Measurements from ENCODE around the gene NCR1. TPM values are rescaled to one million over a fixed set of nuclear protein-coding genes. Genes with fewer than 3 reads are reported as not detected.
"Not testable (repeated sequence)": the region's sequence is repeated elsewhere in the genome, so short reads cannot be mapped to it uniquely, and the experiment has no call there.

The NCR1 gene
- total RNA-seq, 2 donors from 2014 or later = 0.53 to 4.1 TPM

- ATAC-seq (replicated peaks in 1 of 2); H3K36me3 Mint-ChIP-seq (ENCODE audit: insufficient read depth in 2 of 2); H3K4me1 Mint-ChIP-seq (ENCODE audit: low read depth); H3K4me3 Mint-ChIP-seq; H3K27ac Mint-ChIP-seq; H3K9me3 Mint-ChIP-seq; DNase-seq: not testable (repeated sequence)
- peaks cover 20% of the 10 kb centered on the region for H3K27me3 Mint-ChIP-seq (ENCODE audit: low read depth)
Observed at GRCh38 chr19:54894106-54894505, 11.8 kb upstream of the NCR1 start.

GRCh38 chr19:54896036-54896435, 9.9 kb upstream of the NCR1 start:
- H3K27me3 Mint-ChIP-seq (ENCODE audit: low read depth) = peaks cover 20% of the 10 kb centered on the region
- H3K4me3 Mint-ChIP-seq = no peak overlapping the region
- no peaks in the 10 kb centered on the region for H3K4me1 Mint-ChIP-seq (ENCODE audit: low read depth)
- no peak for DNase-seq
- H3K27ac Mint-ChIP-seq = no peak overlapping the region
- H3K9me3 Mint-ChIP-seq = no peaks in the 10 kb centered on the region
- no peak for ATAC-seq (replicated peaks in 1 of 2)
- no peaks in the 10 kb centered on the region for H3K36me3 Mint-ChIP-seq (ENCODE audit: insufficient read depth in 2 of 2)

GRCh38 chr19:54898685-54899084, 7.3 kb upstream of the NCR1 start:
- not testable (repeated sequence) for H3K4me1 Mint-ChIP-seq (ENCODE audit: low read depth); H3K4me3 Mint-ChIP-seq; ATAC-seq (replicated peaks in 1 of 2); DNase-seq; H3K27ac Mint-ChIP-seq; H3K36me3 Mint-ChIP-seq (ENCODE audit: insufficient read depth in 2 of 2); H3K9me3 Mint-ChIP-seq
- peaks cover 20% of the 10 kb centered on the region for H3K27me3 Mint-ChIP-seq (ENCODE audit: low read depth)

GRCh38 chr19:54899646-54900045, 6.3 kb upstream of the NCR1 start:
- not testable (repeated sequence) for ATAC-seq (replicated peaks in 1 of 2); DNase-seq; H3K4me3 Mint-ChIP-seq; H3K9me3 Mint-ChIP-seq; H3K27ac Mint-ChIP-seq; H3K4me1 Mint-ChIP-seq (ENCODE audit: low read depth); H3K36me3 Mint-ChIP-seq (ENCODE audit: insufficient read depth in 2 of 2)
- peaks cover 20% of the 10 kb centered on the region for H3K27me3 Mint-ChIP-seq (ENCODE audit: low read depth)

- not testable (repeated sequence) for H3K4me1 Mint-ChIP-seq (ENCODE audit: low read depth); H3K9me3 Mint-ChIP-seq; H3K27ac Mint-ChIP-seq; DNase-seq; ATAC-seq (replicated peaks in 1 of 2); H3K4me3 Mint-ChIP-seq; H3K36me3 Mint-ChIP-seq (ENCODE audit: insufficient read depth in 2 of 2)
- H3K27me3 Mint-ChIP-seq (ENCODE audit: low read depth) = peaks cover 21% of the 10 kb centered on the region
Observed at GRCh38 chr19:54901153-54901552, 4.8 kb upstream of the NCR1 start.

- peaks cover 12% of the 10 kb centered on the region for H3K27me3 Mint-ChIP-seq (ENCODE audit: low read depth)
- H3K27ac Mint-ChIP-seq = no peak overlapping the region
- H3K4me1 Mint-ChIP-seq (ENCODE audit: low read depth) = no peaks in the 10 kb centered on the region
- DNase-seq (no peak), ATAC-seq (replicated peaks in 1 of 2) (no peak)
- no peak overlapping the region for H3K4me3 Mint-ChIP-seq
- H3K9me3 Mint-ChIP-seq = no peaks in the 10 kb centered on the region
- H3K36me3 Mint-ChIP-seq (ENCODE audit: insufficient read depth in 2 of 2) = no peaks in the 10 kb centered on the region
Observed at GRCh38 chr19:54902061-54902460, 3.9 kb upstream of the NCR1 start.

- H3K27me3 Mint-ChIP-seq (ENCODE audit: low read depth) = peaks cover 7% of the 10 kb centered on the region
- H3K27ac Mint-ChIP-seq = no peak overlapping the region
- no peak for DNase-seq
- H3K9me3 Mint-ChIP-seq = no peaks in the 10 kb centered on the region
- H3K36me3 Mint-ChIP-seq (ENCODE audit: insufficient read depth in 2 of 2) = no peaks in the 10 kb centered on the region
- H3K4me1 Mint-ChIP-seq (ENCODE audit: low read depth) = no peaks in the 10 kb centered on the region
- ATAC-seq (replicated peaks in 1 of 2) = no peak
- no peak overlapping the region for H3K4me3 Mint-ChIP-seq
Observed at GRCh38 chr19:54903303-54903702, 2.6 kb upstream of the NCR1 start.

- H3K4me3 Mint-ChIP-seq; H3K4me1 Mint-ChIP-seq (ENCODE audit: low read depth); H3K36me3 Mint-ChIP-seq (ENCODE audit: insufficient read depth in 2 of 2); H3K9me3 Mint-ChIP-seq; H3K27me3 Mint-ChIP-seq (ENCODE audit: low read depth); ATAC-seq (replicated peaks in 1 of 2); DNase-seq; H3K27ac Mint-ChIP-seq: not testable (repeated sequence)
Observed at GRCh38 chr19:54904261-54904660, 1.7 kb upstream of the NCR1 start.

GRCh38 chr19:54905421-54905802, 536 bp upstream of the NCR1 start:
- Mint-ChIP-seq H3K36me3 (ENCODE audit: insufficient read depth in 2 of 2) (no peaks in the 10 kb centered on the region), H3K27me3 (ENCODE audit: low read depth) (peaks cover 7% of the 10 kb centered on the region), H3K9me3 (no peaks in the 10 kb centered on the region), H3K27ac (no peak overlapping the region), H3K4me1 (ENCODE audit: low read depth) (no peaks in the 10 kb centered on the region), H3K4me3 (peak overlapping the region; percentile 12 to 50)
- DNase-seq (no peak), ATAC-seq (replicated peaks in 1 of 2) (no peak)

- DNase-seq (no peak), ATAC-seq (replicated peaks in 1 of 2) (peak in 1 of 2 donors; percentile 16)
- H3K27ac Mint-ChIP-seq = no peak overlapping the region
Observed at GRCh38 chr19:54906819-54907218, 871 bp downstream of the NCR1 start.

GRCh38 chr19:54907899-54908298, 2.0 kb downstream of the NCR1 start:
- peaks cover 11% of the 10 kb centered on the region for H3K27me3 Mint-ChIP-seq (ENCODE audit: low read depth)
- not testable (repeated sequence) for H3K9me3 Mint-ChIP-seq; H3K4me1 Mint-ChIP-seq (ENCODE audit: low read depth); H3K36me3 Mint-ChIP-seq (ENCODE audit: insufficient read depth in 2 of 2); ATAC-seq (replicated peaks in 1 of 2); H3K27ac Mint-ChIP-seq; H3K4me3 Mint-ChIP-seq; DNase-seq

More at GRCh38 chr19:54906819-54907218, 871 bp downstream of the NCR1 start:
- H3K9me3 Mint-ChIP-seq = peaks cover 0 to 2% of the 10 kb centered on the region in 2 donors
- peaks cover 0 to 2% of the 10 kb centered on the region in 2 donors for H3K36me3 Mint-ChIP-seq (ENCODE audit: insufficient read depth in 2 of 2)
- no peaks in the 10 kb centered on the region for H3K4me1 Mint-ChIP-seq (ENCODE audit: low read depth)
- H3K4me3 Mint-ChIP-seq = peak overlapping the region in 1 of 2 donors; percentile 10
- peaks cover 11% of the 10 kb centered on the region for H3K27me3 Mint-ChIP-seq (ENCODE audit: low read depth)

- no peaks in the 10 kb centered on the region for H3K27me3 Mint-ChIP-seq (ENCODE audit: low read depth)
- DNase-seq (no peak), ATAC-seq (replicated peaks in 1 of 2) (peak in 1 of 2 donors; percentile 11)
- no peaks in the 10 kb centered on the region for H3K4me1 Mint-ChIP-seq (ENCODE audit: low read depth)
- H3K4me3 Mint-ChIP-seq = no peak overlapping the region
- no peak overlapping the region for H3K27ac Mint-ChIP-seq
- H3K9me3 Mint-ChIP-seq = no peaks in the 10 kb centered on the region
- peaks cover 0 to 3% of the 10 kb centered on the region in 2 donors for H3K36me3 Mint-ChIP-seq (ENCODE audit: insufficient read depth in 2 of 2)
Observed at GRCh38 chr19:54916822-54917221, 10.9 kb downstream of the NCR1 start.

GRCh38 chr19:54918499-54918898, 12.6 kb downstream of the NCR1 start:
- no peak overlapping the region for H3K4me3 Mint-ChIP-seq
- H3K27me3 Mint-ChIP-seq (ENCODE audit: low read depth) = no peaks in the 10 kb centered on the region
- no peaks in the 10 kb centered on the region for H3K36me3 Mint-ChIP-seq (ENCODE audit: insufficient read depth in 2 of 2)
- no peaks in the 10 kb centered on the region for H3K4me1 Mint-ChIP-seq (ENCODE audit: low read depth)
- ATAC-seq (replicated peaks in 1 of 2) (no peak), DNase-seq (no peak)
- H3K9me3 Mint-ChIP-seq = no peaks in the 10 kb centered on the region
- H3K27ac Mint-ChIP-seq = no peak overlapping the region

GRCh38 chr19:54919646-54920563, 14.0 kb downstream of the NCR1 start:
- H3K27ac Mint-ChIP-seq; H3K4me1 Mint-ChIP-seq (ENCODE audit: low read depth); DNase-seq; H3K9me3 Mint-ChIP-seq; H3K27me3 Mint-ChIP-seq (ENCODE audit: low read depth); H3K36me3 Mint-ChIP-seq (ENCODE audit: insufficient read depth in 2 of 2); H3K4me3 Mint-ChIP-seq; ATAC-seq (replicated peaks in 1 of 2): not testable (repeated sequence)

All from activated T-cell treated with anti-CD3 and anti-CD28 coated beads, Interleukin-2, amount 50 U/mL, for 72 hours (primary cell).